DOHH2 (cell line): ENCODE results near the gene RAMP1.

Source experiments
- H3F3A ChIP-seq: fragments of 200-600 bp; sonication (generic), shearing (Covaris generic); 2 replicates; pipeline ENCODE4 v1.6.0; 2016; ENCODE audit warnings: antibody characterized with exemption, mild to moderate bottlenecking; ENCODE audit not compliant: control insufficient read depth, insufficient read depth
- H3K27ac ChIP-seq: fragments of 200-600 bp; sonication (generic); 2 replicates; pipeline ENCODE4 v1.5.1; 2014; ENCODE audit warnings: low read depth, mild to moderate bottlenecking, low read length, moderate library complexity
- H3K27me3 ChIP-seq: fragments of 200-600 bp; sonication (generic); 2 replicates; pipeline ENCODE4 v1.6.1; 2014; ENCODE audit warnings: mild to moderate bottlenecking, low read length, mixed read lengths; ENCODE audit not compliant: control insufficient read depth
- H3K36me3 ChIP-seq: fragments of 200-600 bp; sonication (generic); 2 replicates; pipeline ENCODE4 v1.6.1; 2014; ENCODE audit warnings: mild to moderate bottlenecking, low read length, moderate library complexity, mixed read lengths; ENCODE audit not compliant: control insufficient read depth
- H3K4me1 ChIP-seq: fragments of 200-600 bp; sonication (generic); 2 replicates; pipeline ENCODE4 v1.6.1; 2014; ENCODE audit warnings: mild to moderate bottlenecking, low read length, mixed read lengths; ENCODE audit not compliant: control insufficient read depth
- H3K4me2 ChIP-seq: fragments of 200-600 bp; sonication (generic); 2 replicates; pipeline ENCODE4 v1.6.0; 2014; ENCODE audit warnings: mild to moderate bottlenecking, low read length, moderate library complexity
- H3K4me3 ChIP-seq: fragments of 200-600 bp; sonication (generic); 2 replicates; pipeline ENCODE4 v1.5.1; 2014; ENCODE audit warnings: mild to moderate bottlenecking, low read length, mixed read lengths
- H3K79me2 ChIP-seq: fragments of 200-600 bp; sonication (generic); 2 replicates; pipeline ENCODE4 v1.6.1; 2014; ENCODE audit warnings: mild to moderate bottlenecking, low read length, mixed read lengths; ENCODE audit not compliant: control insufficient read depth
- H3K9me2 ChIP-seq: fragments of 200-600 bp; sonication (generic); replicated peaks from 2 replicates; pipeline ENCODE4 v1.6.1; 2014; ENCODE audit warnings: mild to moderate bottlenecking, low read length, mixed read lengths; ENCODE audit not compliant: control insufficient read depth
- H3K9me3 ChIP-seq: fragments of 200-600 bp; sonication (generic); 2 replicates; pipeline ENCODE4 v1.6.1; 2014; ENCODE audit warnings: antibody characterized with exemption, low read length, mixed read lengths; ENCODE audit not compliant: control insufficient read depth, insufficient read depth
- H4K20me1 ChIP-seq: fragments of 200-600 bp; sonication (generic); 2 replicates; pipeline ENCODE4 v1.6.0; 2014; ENCODE audit warnings: low read depth, mild to moderate bottlenecking, antibody characterized with exemption, low read length, moderate library complexity; ENCODE audit not compliant: control insufficient read depth, insufficient read depth
- EZH2phosphoT487 ChIP-seq: fragments of 200-600 bp; sonication (generic); IDR thresholded peaks from 2 replicates; pipeline ENCODE4 v1.6.1; 2017; ENCODE audit warnings: borderline replicate concordance, mild to moderate bottlenecking, antibody characterized with exemption, low read length, moderate library complexity, mixed read lengths
- TF ChIP-seq, protein P1 (sequence below): fragments of 200-600 bp; sonication (generic); IDR thresholded peaks from one replicate; pipeline ENCODE4 v1.5.1; 2014; ENCODE audit warnings: antibody characterized with exemption, mild to moderate bottlenecking, low read depth, low read length; ENCODE audit not compliant: poor library complexity, severe bottlenecking

The RAMP1 gene

GRCh38 chr2:237864444-237864931 lies 5.1 kb downstream of the RAMP1 start:
- H3F3A ChIP-seq, result 0 out of 2 replicates have a peak, but pooled peaks cover 3% of the 10 kb centered on the region

DNA sequence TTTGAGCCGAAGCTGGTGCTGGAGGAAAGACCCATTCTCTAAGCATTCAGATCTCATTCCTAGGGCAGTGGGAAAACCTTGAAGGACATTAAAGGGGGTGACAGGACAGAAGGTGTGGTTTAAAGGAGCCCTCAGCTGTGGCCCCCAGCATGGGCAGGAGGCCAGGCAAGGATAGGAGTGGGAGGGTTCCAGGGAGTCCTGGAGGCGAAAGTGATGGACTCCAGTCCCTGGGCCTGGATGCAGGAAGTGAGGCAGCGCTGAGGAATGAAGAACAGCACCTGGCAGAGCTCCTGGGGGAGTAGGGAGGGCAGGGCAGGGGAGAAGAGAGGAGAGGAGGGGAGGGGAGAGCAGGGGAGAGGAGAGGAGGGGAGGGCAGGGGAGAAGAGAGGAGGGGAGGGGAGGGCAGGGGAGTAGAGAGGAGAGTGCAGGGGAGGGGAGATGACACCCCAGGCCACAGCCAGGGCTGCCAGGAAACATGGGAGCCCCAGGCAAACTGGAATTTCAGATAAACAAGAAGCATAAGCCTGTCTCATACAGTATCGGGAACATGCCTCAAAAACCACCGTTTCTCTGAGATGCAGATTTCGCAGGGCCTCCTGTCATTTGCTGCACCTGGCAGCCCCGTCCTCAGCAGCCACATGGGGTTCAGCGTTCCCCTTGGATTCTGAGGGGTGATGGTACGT lies 5.7 kb downstream of the RAMP1 start:
- Histone ChIP-seq H3K9me3 (no peaks in the 10 kb centered on the region), H3F3A (0 out of 2 replicates have a peak, but pooled peaks cover 3% of the 10 kb centered on the region), H3K36me3 (no peaks in the 10 kb centered on the region), H3K9me2 (no peaks in the 10 kb centered on the region), H3K27ac (no peak overlapping the region), H3K79me2 (no peaks in the 10 kb centered on the region), H3K4me3 (no peak overlapping the region), H4K20me1 (no peaks in the 10 kb centered on the region), H3K27me3 (peaks cover 16% of the 10 kb centered on the region), H3K4me2 (no peak overlapping the region), H3K4me1 (no peaks in the 10 kb centered on the region)
- TF ChIP-seq EZH2phosphoT487, result no peak
- TF ChIP-seq, protein P1, sequence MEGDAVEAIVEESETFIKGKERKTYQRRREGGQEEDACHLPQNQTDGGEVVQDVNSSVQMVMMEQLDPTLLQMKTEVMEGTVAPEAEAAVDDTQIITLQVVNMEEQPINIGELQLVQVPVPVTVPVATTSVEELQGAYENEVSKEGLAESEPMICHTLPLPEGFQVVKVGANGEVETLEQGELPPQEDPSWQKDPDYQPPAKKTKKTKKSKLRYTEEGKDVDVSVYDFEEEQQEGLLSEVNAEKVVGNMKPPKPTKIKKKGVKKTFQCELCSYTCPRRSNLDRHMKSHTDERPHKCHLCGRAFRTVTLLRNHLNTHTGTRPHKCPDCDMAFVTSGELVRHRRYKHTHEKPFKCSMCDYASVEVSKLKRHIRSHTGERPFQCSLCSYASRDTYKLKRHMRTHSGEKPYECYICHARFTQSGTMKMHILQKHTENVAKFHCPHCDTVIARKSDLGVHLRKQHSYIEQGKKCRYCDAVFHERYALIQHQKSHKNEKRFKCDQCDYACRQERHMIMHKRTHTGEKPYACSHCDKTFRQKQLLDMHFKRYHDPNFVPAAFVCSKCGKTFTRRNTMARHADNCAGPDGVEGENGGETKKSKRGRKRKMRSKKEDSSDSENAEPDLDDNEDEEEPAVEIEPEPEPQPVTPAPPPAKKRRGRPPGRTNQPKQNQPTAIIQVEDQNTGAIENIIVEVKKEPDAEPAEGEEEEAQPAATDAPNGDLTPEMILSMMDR, result no peak

More at GRCh38 chr2:237864444-237864931, 5.1 kb downstream of the RAMP1 start:
- H3K36me3 ChIP-seq, result no peaks in the 10 kb centered on the region
- no peak for TF ChIP-seq EZH2phosphoT487
- TF ChIP-seq, protein P1, result no peak
- H3K4me3 ChIP-seq, result no peak overlapping the region
- H3K27ac ChIP-seq, result no peak overlapping the region
- no peak overlapping the region for H3K4me2 ChIP-seq
- H3K9me3 ChIP-seq, result no peaks in the 10 kb centered on the region
- no peaks in the 10 kb centered on the region for H3K9me2 ChIP-seq
- H3K79me2 ChIP-seq, result no peaks in the 10 kb centered on the region
- peaks cover 17% of the 10 kb centered on the region for H3K27me3 ChIP-seq
- H4K20me1 ChIP-seq, result no peaks in the 10 kb centered on the region
- no peaks in the 10 kb centered on the region for H3K4me1 ChIP-seq

DNA sequence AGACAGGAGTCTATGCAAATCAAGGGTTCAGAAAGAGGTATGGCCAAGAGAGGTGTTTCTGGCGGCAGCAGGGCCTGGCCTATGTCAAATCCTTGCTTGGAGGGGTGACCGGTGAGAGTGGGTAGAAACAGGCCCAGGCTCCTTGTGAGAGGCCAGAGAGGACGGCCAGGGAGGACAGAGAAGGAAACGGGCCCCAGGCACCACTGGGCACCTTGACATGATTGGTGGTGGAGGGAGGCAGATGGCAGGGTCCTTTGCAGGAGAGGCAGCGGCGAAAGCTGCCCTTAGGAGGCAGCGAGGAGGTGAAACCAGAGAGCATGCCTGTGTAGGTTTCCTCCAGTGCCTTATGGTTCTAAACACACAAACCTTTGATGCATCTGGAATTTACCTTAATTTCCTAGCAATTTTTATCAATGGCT lies 6.2 kb downstream of the RAMP1 start:
- Histone ChIP-seq H3K4me1 (no peaks in the 10 kb centered on the region), H3K9me2 (no peaks in the 10 kb centered on the region), H4K20me1 (no peaks in the 10 kb centered on the region), H3K79me2 (no peaks in the 10 kb centered on the region), H3K4me2 (no peak overlapping the region), H3K27me3 (peaks cover 10% of the 10 kb centered on the region), H3K9me3 (no peaks in the 10 kb centered on the region), H3K36me3 (no peaks in the 10 kb centered on the region), H3K4me3 (no peak overlapping the region), H3K27ac (no peak overlapping the region), H3F3A (0 out of 2 replicates have a peak, but pooled peaks cover 3% of the 10 kb centered on the region)
- no peak for TF ChIP-seq EZH2phosphoT487
- TF ChIP-seq, protein P1, result peak; percentile 13
